Dendritic cell treated with granulocyte-macrophage colony-stimulating factor and Interleukin-4, amounts not matched to agents 40 ng/mL and 50 ng/mL, for 4 days (primary cell): Measurements from ENCODE around the gene TRPM2.
A peak's percentile ranks its signal among the peaks of the same experiment; 100 is the strongest.
"Not testable (repeated sequence)": the region's sequence is repeated elsewhere in the genome, so short reads cannot be mapped to it uniquely, and the experiment has no call there.

Experiments used
- H3K27ac Mint-ChIP-seq: one replicate; pipeline ENCODE4 v1.8.0; 2022; ENCODE audit warnings: mild to moderate bottlenecking, mixed read lengths
- H3K27me3 Mint-ChIP-seq: one replicate; pipeline ENCODE4 v1.8.0; 2022; ENCODE audit warnings: mild to moderate bottlenecking, mixed read lengths
- H3K36me3 Mint-ChIP-seq: one replicate; pipeline ENCODE4 v1.8.0; 2022; ENCODE audit warnings: low read depth, mixed read lengths
- H3K4me1 Mint-ChIP-seq: one replicate; pipeline ENCODE4 v1.8.0; 2022; ENCODE audit warnings: low read depth, mixed read lengths
- H3K4me3 Mint-ChIP-seq: one replicate; pipeline ENCODE4 v1.8.0; 2022; ENCODE audit warnings: mild to moderate bottlenecking, moderate library complexity, mixed read lengths
- H3K9me3 Mint-ChIP-seq: one replicate; pipeline ENCODE4 v1.8.0; 2022; ENCODE audit warnings: mixed read lengths
- intact Hi-C: fragments of 100-400 bp; cut with micrococcal nuclease; formaldehyde crosslinking; loops from one replicate; pipeline ENCODE4 v1.15.0; 2022

The TRPM2 gene

DNA sequence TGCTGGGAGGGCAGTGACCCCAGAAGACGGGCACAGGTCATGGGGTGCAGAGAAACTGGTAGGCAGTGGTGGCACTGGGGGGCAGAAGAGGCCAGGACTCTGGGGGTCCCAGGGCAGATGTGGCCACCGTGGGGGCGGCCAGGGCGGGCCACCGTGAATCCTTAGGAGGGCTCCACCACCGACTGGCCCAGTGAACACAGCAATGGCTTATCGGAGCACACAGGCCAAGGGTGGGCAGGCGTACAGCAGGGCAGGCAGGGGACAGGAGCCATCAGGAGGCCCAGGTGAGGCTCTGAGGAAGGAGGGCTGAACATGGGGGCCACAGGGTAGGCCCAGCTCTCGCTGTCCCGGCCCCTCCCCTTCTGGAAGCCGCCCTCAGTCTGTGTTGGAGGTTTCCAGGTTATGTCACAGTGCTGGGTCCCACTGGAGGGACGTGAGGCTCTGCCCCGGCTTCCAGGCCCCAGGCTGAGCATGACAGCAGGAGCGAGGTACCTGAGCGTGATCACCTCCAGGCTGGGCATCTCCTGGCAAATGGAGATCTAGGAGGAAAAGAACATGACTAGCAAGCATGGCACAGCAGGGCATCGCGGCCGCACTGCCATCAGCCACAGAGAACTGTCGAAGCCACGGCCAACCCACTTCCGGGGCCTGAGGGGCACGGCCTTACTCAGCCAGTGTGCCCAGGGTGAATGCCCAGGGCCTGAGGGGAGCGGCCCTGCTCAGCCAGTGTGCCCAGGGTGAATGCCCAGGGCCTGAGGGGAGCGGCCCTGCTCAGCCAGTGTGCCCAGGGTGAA is 18.0 kb upstream of the TRPM2 start:
- Mint-ChIP-seq H3K9me3 (no peaks in the 10 kb centered on the region), H3K4me1 (peaks cover 19% of the 10 kb centered on the region), H3K36me3 (peaks cover 72% of the 10 kb centered on the region), H3K4me3 (no peak overlapping the region), H3K27ac (no peak overlapping the region), H3K27me3 (no peaks in the 10 kb centered on the region)
- intact Hi-C loops: loop anchor here (10.0 kb wide), 1 partner anchor 59 kb away; no protein-coding TSS in a partner anchor

- H3K36me3 Mint-ChIP-seq: peaks cover 54% of the 10 kb centered on the region
- no peaks in the 10 kb centered on the region for H3K27me3 Mint-ChIP-seq
- intact Hi-C loops: loop anchor here (10.0 kb wide), 1 partner anchor 57 kb away; no protein-coding TSS in a partner anchor
- H3K4me3 Mint-ChIP-seq: no peak overlapping the region
- H3K4me1 Mint-ChIP-seq: peaks cover 23% of the 10 kb centered on the region
- no peaks in the 10 kb centered on the region for H3K9me3 Mint-ChIP-seq
- H3K27ac Mint-ChIP-seq: no peak overlapping the region
These were observed 16.0 kb upstream of the TRPM2 start for GRCh38 chr21:44337449-44337848.

GRCh38 chr21:44337941-44338895 is 15.2 kb upstream of the TRPM2 start:
- H3K9me3 Mint-ChIP-seq: no peaks in the 10 kb centered on the region
- intact Hi-C loops: loop anchor here (2.0 to 10.0 kb wide), 3 partner anchors 15 to 117 kb away; partner anchors contain the start of genes LRRC3 and TRPM2
- H3K36me3 Mint-ChIP-seq: peaks cover 46% of the 10 kb centered on the region
- H3K27ac Mint-ChIP-seq: peak overlapping the region; percentile 99
- H3K27me3 Mint-ChIP-seq: no peaks in the 10 kb centered on the region
- peaks cover 23% of the 10 kb centered on the region for H3K4me1 Mint-ChIP-seq
- H3K4me3 Mint-ChIP-seq: peak overlapping the region; percentile 44

GRCh38 chr21:44338971-44339910 is 14.2 kb upstream of the TRPM2 start, which contains the start of gene CFAP410:
Gene CFAP410, minus strand, starts transcription at chr21:44339390. Its CDS starts 196 bp downstream, at chr21:44339194.
- Mint-ChIP-seq H3K27me3 (peaks cover 6% of the 10 kb centered on the region), H3K36me3 (peaks cover 37% of the 10 kb centered on the region), H3K4me3 (peak within 1 kb of the TSS; percentile 85), H3K27ac (peak within 1 kb of the TSS; percentile 99), H3K4me1 (peaks cover 23% of the 10 kb centered on the region), H3K9me3 (no peaks in the 10 kb centered on the region)
- intact Hi-C loops: loop anchor here (1.0 to 10.0 kb wide), 4 partner anchors 14 to 116 kb away; partner anchors contain the start of genes LRRC3 and TRPM2

DNA sequence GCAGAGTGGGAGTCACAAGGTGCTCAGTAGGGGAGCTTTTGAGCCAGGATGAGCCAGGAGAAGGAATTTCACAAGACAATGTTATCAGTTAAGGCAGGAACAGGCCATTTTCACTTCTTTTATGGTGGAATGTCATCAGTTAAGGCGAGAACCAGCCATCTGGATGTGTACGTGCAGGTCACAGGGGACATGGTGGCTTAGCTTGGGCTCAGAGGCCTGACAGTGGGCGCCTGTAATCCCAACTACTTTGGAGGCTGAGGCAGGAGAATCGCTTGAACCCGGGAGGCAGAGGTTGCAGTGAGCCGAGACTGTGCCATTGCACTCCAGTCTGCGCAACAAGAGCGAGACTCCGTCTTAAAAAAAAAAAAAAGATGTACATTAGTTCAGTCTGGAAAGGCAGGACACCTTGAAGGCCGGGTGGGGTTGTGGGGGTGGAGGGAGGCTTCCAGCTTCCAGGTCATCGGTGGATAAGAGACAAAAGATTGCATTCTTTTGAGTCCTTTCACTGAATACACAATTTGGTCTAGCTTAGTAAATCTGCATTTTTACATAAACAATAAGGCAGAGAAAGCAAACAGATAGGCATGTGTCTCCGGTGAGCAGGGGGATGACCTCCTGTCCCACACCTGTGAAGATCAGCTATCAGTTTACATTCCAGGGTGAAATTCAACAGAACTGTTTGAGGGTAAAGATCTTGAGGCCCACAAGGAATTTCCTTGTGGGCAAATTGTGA is 11.5 kb upstream of the TRPM2 start:
- H3K36me3 Mint-ChIP-seq: peaks cover 12% of the 10 kb centered on the region
- peaks cover 29% of the 10 kb centered on the region for H3K27me3 Mint-ChIP-seq
- H3K9me3 Mint-ChIP-seq, H3K27ac Mint-ChIP-seq, intact Hi-C loops, H3K4me3 Mint-ChIP-seq: not testable (repeated sequence)
- H3K4me1 Mint-ChIP-seq: peaks cover 31% of the 10 kb centered on the region

- Mint-ChIP-seq H3K4me1 (peaks cover 30% of the 10 kb centered on the region), H3K27me3 (peaks cover 38% of the 10 kb centered on the region)
- H3K4me3 Mint-ChIP-seq, H3K36me3 Mint-ChIP-seq, H3K27ac Mint-ChIP-seq, H3K9me3 Mint-ChIP-seq, intact Hi-C loops: not testable (repeated sequence)
These were observed 10.4 kb upstream of the TRPM2 start for GRCh38 chr21:44342981-44343380.

GRCh38 chr21:44344541-44345183 is 8.8 kb upstream of the TRPM2 start:
- no peaks in the 10 kb centered on the region for H3K36me3 Mint-ChIP-seq
- H3K27ac Mint-ChIP-seq: no peak overlapping the region
- H3K9me3 Mint-ChIP-seq: no peaks in the 10 kb centered on the region
- H3K27me3 Mint-ChIP-seq: peaks cover 54% of the 10 kb centered on the region
- H3K4me3 Mint-ChIP-seq: no peak overlapping the region
- H3K4me1 Mint-ChIP-seq: peaks cover 20% of the 10 kb centered on the region
- intact Hi-C loops: no loop called here

- peaks cover 12% of the 10 kb centered on the region for H3K4me1 Mint-ChIP-seq
- H3K4me3 Mint-ChIP-seq: no peak overlapping the region
- peaks cover 58% of the 10 kb centered on the region for H3K27me3 Mint-ChIP-seq
- H3K9me3 Mint-ChIP-seq: no peaks in the 10 kb centered on the region
- H3K36me3 Mint-ChIP-seq: no peaks in the 10 kb centered on the region
- no peak overlapping the region for H3K27ac Mint-ChIP-seq
- intact Hi-C loops: no loop called here
These were observed 7.9 kb upstream of the TRPM2 start for GRCh38 chr21:44345495-44345894.

- Mint-ChIP-seq H3K27ac (no peak overlapping the region), H3K9me3 (no peaks in the 10 kb centered on the region), H3K27me3 (peaks cover 67% of the 10 kb centered on the region), H3K4me3 (no peak overlapping the region), H3K36me3 (no peaks in the 10 kb centered on the region), H3K4me1 (peaks cover 30% of the 10 kb centered on the region)
- intact Hi-C loops: no loop called here
These were observed 5.4 kb upstream of the TRPM2 start for GRCh38 chr21:44347911-44348451.

DNA sequence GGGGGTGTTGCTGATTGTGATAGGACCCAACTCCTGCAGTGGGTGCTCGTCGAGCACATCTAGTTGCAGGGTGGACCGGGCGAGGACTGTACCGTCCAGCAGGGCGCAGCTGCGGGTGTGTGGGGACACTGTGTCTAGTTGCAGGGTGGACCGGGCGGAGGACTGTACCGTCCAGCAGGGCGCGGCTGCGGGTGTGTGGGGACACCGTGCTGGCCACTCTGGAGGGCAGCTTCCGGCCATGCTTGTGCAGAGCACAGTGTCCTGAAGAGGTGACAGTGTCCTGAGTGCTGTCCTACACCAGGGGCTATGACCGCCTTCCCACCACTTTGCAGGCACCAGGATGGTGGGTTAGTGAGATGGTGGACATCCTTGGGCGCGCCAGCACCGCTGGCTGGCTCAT is 4.6 kb upstream of the TRPM2 start:
- H3K9me3 Mint-ChIP-seq: no peaks in the 10 kb centered on the region
- intact Hi-C loops: no loop called here
- H3K4me1 Mint-ChIP-seq: peaks cover 39% of the 10 kb centered on the region
- no peak overlapping the region for H3K27ac Mint-ChIP-seq
- H3K36me3 Mint-ChIP-seq: no peaks in the 10 kb centered on the region
- H3K4me3 Mint-ChIP-seq: peak overlapping the region; percentile 24
- peaks cover 65% of the 10 kb centered on the region for H3K27me3 Mint-ChIP-seq

- Mint-ChIP-seq H3K36me3 (peaks cover 3% of the 10 kb centered on the region), H3K4me3 (peak overlapping the region; percentile 45), H3K4me1 (peaks cover 43% of the 10 kb centered on the region), H3K27me3 (peaks cover 59% of the 10 kb centered on the region), H3K9me3 (no peaks in the 10 kb centered on the region), H3K27ac (no peak overlapping the region)
- intact Hi-C loops: no loop called here
These were observed 4.0 kb upstream of the TRPM2 start for GRCh38 chr21:44349416-44349846.
